HG02610 (cell line): Measurements from ENCODE around the gene DACT2.
"Not testable (repeated sequence)": the region's sequence is repeated elsewhere in the genome, so short reads cannot be mapped to it uniquely, and the experiment has no call there.

Source experiments
- ATAC-seq: cut with Tn5 transposase; IDR thresholded peaks from one replicate; pipeline ENCODE4 v1.9.1; 2021; ENCODE audit warnings: mild to moderate bottlenecking, moderate library complexity; ENCODE audit not compliant: unreplicated experiment

The DACT2 gene

GRCh38 chr6:168304752-168305015 is 14.9 kb downstream of the DACT2 start:
- no peak for ATAC-seq

DNA sequence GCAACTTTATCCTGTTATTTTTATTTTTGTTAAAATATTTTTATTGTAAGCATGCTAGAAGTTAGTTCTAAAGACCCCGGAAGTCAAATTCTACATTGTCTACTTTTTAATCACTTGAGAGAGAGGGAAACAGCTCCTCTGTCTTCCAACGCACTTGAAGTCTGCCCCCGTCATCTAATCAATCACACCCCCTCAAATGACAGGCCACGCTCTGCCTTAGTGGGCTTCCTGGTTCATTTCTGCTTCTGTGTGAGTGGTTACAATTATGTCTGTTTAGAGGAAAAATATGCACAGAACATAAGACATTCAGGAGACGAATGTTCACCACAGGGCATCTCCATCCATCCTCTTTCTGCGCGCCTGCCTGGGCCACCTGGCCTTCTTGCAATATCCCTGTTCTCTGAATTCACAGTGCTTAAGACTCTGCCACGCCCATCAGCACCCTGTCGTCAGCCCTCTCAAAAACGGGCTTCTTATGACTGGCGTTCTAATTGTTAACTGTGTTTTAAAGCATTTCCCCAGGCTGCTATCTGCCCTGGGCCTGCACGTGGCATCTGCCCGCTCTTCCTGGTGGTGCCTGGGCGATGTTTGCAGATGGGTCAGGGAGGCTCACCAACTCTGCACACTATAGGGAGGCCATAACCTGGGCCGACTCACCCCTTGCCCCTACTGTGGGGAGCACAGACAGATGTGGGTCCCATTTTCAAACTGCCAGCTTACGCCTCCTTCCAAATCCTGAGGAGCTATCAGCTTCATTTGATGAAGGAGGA is 15.4 kb downstream of the DACT2 start:
- no peak for ATAC-seq

- no peak for ATAC-seq
Observed at GRCh38 chr6:168302534-168302933, 17.0 kb downstream of the DACT2 start.

GRCh38 chr6:168301648-168302398 is 17.8 kb downstream of the DACT2 start:
- ATAC-seq = no peak

DNA sequence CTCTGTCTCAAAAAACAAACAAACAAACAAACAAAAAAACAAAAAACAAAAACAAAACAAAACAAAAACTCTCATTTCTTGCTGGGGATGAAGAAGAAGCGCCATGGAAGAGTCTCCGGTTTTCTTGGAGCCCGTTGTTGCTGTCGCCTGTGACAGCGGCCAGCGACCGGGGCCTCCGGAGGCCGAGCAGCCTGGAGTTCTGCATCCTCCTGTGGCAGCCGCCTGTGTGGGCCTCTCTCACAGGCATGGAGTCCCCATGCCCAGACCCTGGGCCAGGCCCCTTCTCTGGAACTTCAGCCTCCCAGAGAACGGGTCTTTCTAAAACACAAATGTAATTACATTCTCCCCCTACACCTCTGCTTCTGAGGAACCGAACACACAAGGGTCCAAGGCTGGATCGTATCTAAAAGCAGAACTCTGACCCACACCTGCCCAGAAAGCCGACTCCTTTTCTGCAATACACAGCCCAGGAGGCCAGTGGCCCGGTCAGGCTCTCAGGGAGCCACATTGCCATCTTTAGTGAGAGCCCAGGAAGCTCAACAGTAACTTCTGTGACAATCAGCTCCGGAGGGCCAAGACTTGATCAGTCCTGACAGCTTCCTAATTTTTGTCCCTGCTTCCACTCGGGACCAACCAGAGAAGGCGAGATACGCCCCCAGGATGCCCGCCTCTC is 18.5 kb downstream of the DACT2 start:
- no peak for ATAC-seq

DNA sequence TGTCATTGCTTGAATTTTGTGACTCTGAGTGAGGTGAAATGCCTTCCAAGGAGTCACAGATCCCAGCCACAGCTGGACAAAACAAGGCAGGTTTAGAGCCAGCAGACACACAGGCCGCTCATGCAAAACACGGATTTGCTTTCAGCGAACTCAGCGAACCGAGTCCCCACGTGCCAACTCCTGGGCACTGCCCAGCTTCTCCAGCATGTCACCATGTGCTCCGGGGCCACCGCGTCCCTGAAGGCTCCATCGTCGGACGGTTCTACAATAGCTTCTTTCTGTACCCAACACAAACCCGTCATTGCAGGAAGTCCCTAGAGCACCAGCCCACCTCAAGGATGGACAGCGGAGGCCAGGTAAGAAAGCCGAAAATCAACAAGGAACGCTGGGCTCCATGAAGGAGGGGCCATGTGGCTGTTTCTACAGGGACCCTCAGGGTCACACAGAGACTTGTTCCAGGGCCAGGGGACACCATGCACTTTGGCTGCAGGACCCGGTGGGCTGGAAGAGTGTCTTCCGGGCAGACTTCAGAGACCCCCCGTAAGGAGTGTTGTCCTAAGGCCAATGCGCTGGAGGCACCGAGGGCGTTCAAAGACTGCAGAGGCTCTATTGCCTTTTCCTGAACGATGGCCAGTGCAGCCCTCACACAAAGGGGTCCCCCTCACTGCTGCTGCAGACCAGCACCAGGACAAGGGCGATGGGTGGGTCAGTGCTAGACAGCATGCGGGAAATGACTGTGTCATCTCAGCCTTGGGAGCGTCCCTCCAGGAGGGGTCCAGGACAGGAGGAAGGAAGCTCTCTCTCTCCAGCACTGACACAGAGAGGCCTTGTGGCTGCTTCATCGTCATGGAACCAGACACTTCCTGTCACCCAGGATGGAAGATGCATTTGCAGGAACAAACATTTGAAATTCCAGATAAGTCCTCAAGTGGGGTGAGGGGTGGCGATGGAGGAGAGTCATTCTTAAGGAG is 19.8 kb downstream of the DACT2 start:
- ATAC-seq = no peak

DNA sequence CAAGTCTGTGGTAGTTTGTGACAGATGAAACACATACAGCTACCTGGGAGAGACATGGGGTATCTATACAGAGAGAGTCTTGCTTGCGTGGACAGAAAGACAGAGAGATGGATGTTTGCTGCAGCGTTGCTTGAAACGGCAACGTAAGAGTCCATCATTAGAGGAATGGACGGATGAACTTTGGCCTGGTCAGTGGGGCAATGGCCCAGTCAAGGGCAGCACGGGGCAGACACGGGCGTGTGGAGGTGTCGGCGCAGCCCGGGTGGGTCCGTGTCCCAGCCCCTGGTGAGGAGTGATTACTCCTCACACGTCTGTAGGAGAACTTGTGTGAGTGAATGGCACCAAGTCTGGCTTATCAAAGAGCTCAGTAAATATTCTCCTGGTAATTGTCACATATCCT is 21.9 kb downstream of the DACT2 start:
- ATAC-seq = no peak

- no peak for ATAC-seq
Observed at GRCh38 chr6:168294901-168295300, 24.7 kb downstream of the DACT2 start.

GRCh38 chr6:168293636-168294530 is 25.7 kb downstream of the DACT2 start:
- no peak for ATAC-seq

DNA sequence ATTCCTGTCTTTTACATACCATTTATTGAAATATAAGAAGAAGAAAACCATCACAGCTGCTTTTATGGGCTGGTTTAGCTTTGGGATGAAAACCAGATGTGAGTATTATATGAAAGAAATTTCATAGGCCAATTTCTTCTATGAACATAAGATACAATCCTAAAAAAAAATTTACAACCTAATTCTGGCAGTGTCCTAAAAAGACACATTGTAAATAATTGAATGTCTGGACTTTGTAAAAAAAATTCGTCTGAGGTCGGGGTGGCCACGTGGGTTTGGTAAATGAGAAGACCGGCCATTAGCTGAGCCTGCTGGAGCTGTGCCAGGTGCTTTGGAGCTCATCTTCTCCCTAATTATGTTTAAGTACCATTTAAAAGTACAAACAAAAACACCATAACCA is 26.8 kb downstream of the DACT2 start:
- no peak for ATAC-seq

DNA sequence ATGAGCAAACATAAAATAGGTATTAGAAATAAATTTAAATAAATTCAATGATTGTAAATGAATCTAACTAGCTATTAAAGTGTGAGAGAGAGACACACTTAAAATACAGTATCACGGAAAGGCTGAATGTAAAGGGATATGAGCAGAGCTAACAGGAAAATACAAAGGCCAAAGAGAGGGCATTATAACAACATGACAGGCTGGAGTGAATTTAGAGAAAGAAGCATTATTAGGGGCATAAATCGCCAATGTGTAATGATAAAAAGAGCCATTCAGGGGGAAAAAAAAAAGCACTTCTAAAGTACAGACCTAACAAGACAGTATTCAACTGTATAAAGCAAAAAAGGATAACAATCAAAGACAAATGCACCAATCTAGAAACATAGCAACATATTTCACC is 28.1 kb downstream of the DACT2 start:
- ATAC-seq = no peak

- no peak for ATAC-seq
Observed at GRCh38 chr6:168290095-168290494, 29.5 kb downstream of the DACT2 start.

DNA sequence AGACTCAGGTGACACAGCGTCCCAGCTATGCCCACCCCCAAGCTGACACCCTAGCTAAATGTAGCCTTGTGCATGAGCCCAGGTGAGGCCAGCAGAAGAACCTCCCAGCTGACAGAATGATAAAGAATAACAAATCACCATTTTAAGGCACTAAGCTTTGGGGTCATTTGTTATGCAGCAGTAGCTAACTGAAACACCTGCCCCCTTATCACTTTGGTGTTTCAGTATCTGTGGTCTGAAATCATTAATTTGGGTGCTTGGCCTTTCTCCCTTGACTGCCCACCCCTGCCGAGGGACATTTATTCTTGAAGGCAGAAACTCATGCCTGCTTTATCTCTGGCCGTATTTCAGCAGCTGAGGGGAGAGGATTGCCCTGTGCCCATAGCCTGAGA is 30.0 kb downstream of the DACT2 start:
- ATAC-seq = no peak

GRCh38 chr6:168288781-168289570 is 30.6 kb downstream of the DACT2 start:
- ATAC-seq = no peak

DNA sequence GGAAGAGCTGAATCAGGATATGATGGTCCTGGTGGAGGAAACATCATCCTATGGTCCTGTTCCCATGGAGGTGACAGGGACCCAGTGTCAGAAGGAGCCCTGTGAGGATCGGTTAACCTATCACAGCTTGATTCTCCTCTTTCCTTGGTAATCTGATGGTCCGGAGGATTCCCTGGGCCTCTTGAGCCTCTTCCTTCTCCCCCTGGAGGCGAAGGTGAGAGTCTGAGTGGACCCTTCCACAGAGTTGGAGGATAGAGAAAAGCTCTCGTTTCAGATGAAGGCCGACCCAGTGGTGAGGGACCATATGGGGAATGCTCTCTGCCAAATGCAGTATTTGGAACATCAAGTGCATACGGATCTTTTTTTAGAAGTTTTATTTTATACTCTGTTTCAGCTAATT is 32.1 kb downstream of the DACT2 start:
- not testable (repeated sequence) for ATAC-seq

DNA sequence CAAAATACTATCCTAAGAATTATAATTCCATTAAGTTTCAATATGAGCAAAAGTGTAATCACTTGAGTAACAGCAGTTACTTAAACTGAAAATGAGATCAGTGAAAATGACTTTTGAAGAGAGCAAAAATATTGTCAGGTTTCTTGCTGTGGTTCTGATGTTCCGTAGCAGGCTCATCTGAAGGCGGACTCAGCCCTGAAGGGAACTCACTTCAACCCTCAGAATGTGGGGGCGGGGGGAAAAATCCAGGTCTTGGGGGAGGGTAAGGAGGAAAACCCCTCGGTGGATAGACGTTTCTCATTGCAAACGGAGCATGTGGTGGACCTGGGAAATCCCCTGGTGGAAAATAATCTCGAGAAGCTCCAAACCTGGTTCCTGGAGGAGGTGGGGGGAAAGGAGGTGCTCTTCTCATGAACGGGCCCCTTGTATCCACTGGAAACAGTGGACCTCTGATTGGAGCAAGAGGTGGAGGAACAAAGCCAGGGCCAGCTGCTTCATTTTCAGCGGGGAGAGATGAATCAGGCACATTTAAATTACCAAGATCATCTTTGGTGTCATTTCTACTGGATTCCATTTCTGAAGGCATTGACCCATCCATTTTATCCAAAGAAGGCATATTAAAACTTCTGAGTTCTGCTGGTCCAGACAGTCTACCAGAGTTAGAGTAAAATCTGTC is 32.7 kb downstream of the DACT2 start:
- ATAC-seq = not testable (repeated sequence)

GRCh38 chr6:168286116-168286515 is 33.5 kb downstream of the DACT2 start:
- no peak for ATAC-seq

DNA sequence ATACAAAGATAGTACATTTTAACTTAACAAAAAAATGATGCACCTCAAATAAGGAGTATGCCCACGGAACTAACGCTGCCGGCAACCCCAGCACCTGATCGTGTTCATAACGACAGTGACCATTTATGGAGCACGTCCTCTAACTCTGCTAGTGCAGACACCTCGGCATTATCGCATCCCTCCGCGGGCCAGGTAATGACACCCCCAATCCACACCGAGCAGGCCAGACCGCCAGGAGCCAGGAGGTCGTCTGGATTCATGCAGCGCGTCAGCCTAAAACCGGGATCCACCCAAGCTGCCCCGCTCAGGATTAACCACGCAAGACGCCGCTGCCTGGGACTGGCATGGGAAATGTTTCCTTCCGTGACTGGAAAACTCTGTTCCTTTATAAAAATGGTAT is 34.1 kb downstream of the DACT2 start:
- ATAC-seq = no peak

- no peak for ATAC-seq
Observed at GRCh38 chr6:168284187-168284586, 35.4 kb downstream of the DACT2 start.
